GM12878 (cell line): ENCODE measurements around the gene PSMA1. TPM values are rescaled to one million over a fixed set of nuclear protein-coding genes. Genes with fewer than 3 reads are reported as not detected.

Source experiments
- ATAC-seq: fragments of 200-7000 bp; cut with Tn5 transposase; 3 replicates; pipeline ENCODE4 v1.9.1; 2020; ENCODE audit warnings: mild to moderate bottlenecking, moderate library complexity
- BruUV-seq: library from RNA; stranded (reverse); fragments of 400-500 nt; replicated peaks from 2 replicates; lab custom pipeline; 2021; lab: Mats Ljungman, UMichigan
- CTCF ChIA-PET: fragments of 300-600 bp; sonication (Branson Sonifier 250); formaldehyde crosslinking; extraction: SDS; loops from one replicate; lab custom pipeline; 2021; ENCODE audit warnings: inconsistent platforms; lab: Yijun Ruan, JAX
- POLR2A ChIA-PET: fragments of 350-600 bp; formaldehyde crosslinking; extraction: SDS; loops from one replicate; lab custom pipeline; 2021; ENCODE audit warnings: inconsistent platforms; lab: Charles Lee
- RAD21 ChIA-PET: fragments of 300-600 bp; sonication (Branson Sonifier 250); formaldehyde crosslinking; loops from one replicate; lab custom pipeline; 2023; ENCODE audit warnings: antibody characterized with exemption; ENCODE audit not compliant: unreplicated experiment; lab: Charles Lee
- SMC1A ChIA-PET: fragments of 300-600 bp; sonication (Branson Sonifier 250); formaldehyde crosslinking; loops from one replicate; lab custom pipeline; 2023; ENCODE audit not compliant: unreplicated experiment, uncharacterized antibody; lab: Charles Lee
- DNase-seq: peaks from one replicate; pipeline ENCODE4 v3.0.0-alpha.2; 2011; ENCODE audit warnings: low read depth, low spot score
- FAIRE-seq: peaks from 3 replicates; lab custom pipeline; 2011; peaks lifted over from hg19 to GRCh38; lab: Jason Lieb, UNC
- H2AFZ ChIP-seq: 2 replicates; pipeline ENCODE4 v1.6.0; 2011; ENCODE audit warnings: low read depth, low read length, control low read depth; ENCODE audit not compliant: control insufficient read depth
- H3K27ac ChIP-seq: 2 replicates; pipeline ENCODE4 v1.5.1; 2011; ENCODE audit warnings: control low read depth; ENCODE audit not compliant: control insufficient read depth, insufficient read depth
- H3K27me3 ChIP-seq, 2 experiments: replicated peaks in 1 of 2; 2 replicates each; pipeline versions ENCODE4 v1.6.0 to v1.6.1; 2011; ENCODE audit warnings: low read length in 1 of 2; ENCODE audit not compliant: control insufficient read depth in 2 of 2, insufficient read depth in 2 of 2
- H3K36me3 ChIP-seq, 2 experiments: 2 replicates each; pipeline ENCODE4 v1.5.1; 2011; ENCODE audit warnings: low read length in 1 of 2; ENCODE audit not compliant: control insufficient read depth in 2 of 2, insufficient read depth in 2 of 2
- H3K4me1 ChIP-seq: 2 replicates; pipeline ENCODE4 v1.6.1; 2011; ENCODE audit warnings: mild to moderate bottlenecking, low read length, moderate library complexity, mixed read lengths; ENCODE audit not compliant: control insufficient read depth, insufficient read depth
- H3K4me2 ChIP-seq: 2 replicates; pipeline ENCODE4 v1.6.0; 2011; ENCODE audit warnings: control low read depth; ENCODE audit not compliant: control insufficient read depth, insufficient read depth
- H3K4me3 ChIP-seq: fragments of 200-600 bp; sonication (generic); 2 replicates; pipeline ENCODE4 v1.5.1; 2016
- H3K79me2 ChIP-seq: 2 replicates; pipeline ENCODE4 v1.6.0; 2011; ENCODE audit warnings: low read length; ENCODE audit not compliant: control insufficient read depth, insufficient read depth
- H3K9ac ChIP-seq: 2 replicates; pipeline ENCODE4 v1.8.0; 2011; ENCODE audit warnings: low read length, control low read depth, mixed read lengths; ENCODE audit not compliant: control insufficient read depth, insufficient read depth
- H3K9me3 ChIP-seq: replicated peaks from 3 replicates; pipeline ENCODE4 v1.5.1; 2011; ENCODE audit warnings: mild to moderate bottlenecking, low read length; ENCODE audit not compliant: control insufficient read depth, insufficient read depth
- H4K20me1 ChIP-seq: 2 replicates; pipeline ENCODE4 v1.6.0; 2011; ENCODE audit not compliant: control insufficient read depth, insufficient read depth
- EZH2 ChIP-seq: IDR thresholded peaks from 2 replicates; pipeline ENCODE4 v1.6.1; 2012; ENCODE audit warnings: low read depth, mild to moderate bottlenecking, control low read depth, inconsistent platforms, low read length, borderline replicate concordance; ENCODE audit not compliant: control insufficient read depth
- FOXM1 ChIP-seq: IDR thresholded peaks from 2 replicates; pipeline ENCODE4 v1.6.1; 2012; ENCODE audit warnings: low read depth, mild to moderate bottlenecking, inconsistent platforms, low read length, moderate library complexity
- JUNB ChIP-seq: IDR thresholded peaks from 2 replicates; pipeline ENCODE4 v1.6.1; 2016; ENCODE audit warnings: antibody characterized with exemption, mild to moderate bottlenecking
- NFYB ChIP-seq: IDR thresholded peaks from 2 replicates; pipeline ENCODE4 v1.6.1; 2011; ENCODE audit warnings: low read depth, mild to moderate bottlenecking, low read length, improper control_type of control experiment, moderate library complexity; ENCODE audit not compliant: insufficient read depth
- PKNOX1 ChIP-seq: fragments of 450-650 bp; IDR thresholded peaks from 2 replicates; pipeline ENCODE4 v1.6.1; 2016; ENCODE audit warnings: mild to moderate bottlenecking
- POLR2AphosphoS2 ChIP-seq: IDR thresholded peaks from 2 replicates; pipeline ENCODE4 v1.6.1; 2011; ENCODE audit warnings: low read depth, mild to moderate bottlenecking, low read length, improper control_type of control experiment, moderate library complexity
- POU2F2 ChIP-seq: IDR thresholded peaks from 3 replicates; pipeline ENCODE4 v1.6.1; 2011; ENCODE audit warnings: low read depth, mild to moderate bottlenecking, low read length, borderline replicate concordance
- USF1 ChIP-seq: IDR thresholded peaks from 2 replicates; pipeline ENCODE4 v1.6.1; 2011; ENCODE audit warnings: borderline replicate concordance, low read depth, mild to moderate bottlenecking, moderate library complexity, mixed read lengths, low read length; ENCODE audit not compliant: insufficient read depth; ENCODE audit errors: extremely low read length
- ZNF24 ChIP-seq: fragments of 450-650 bp; IDR thresholded peaks from 2 replicates; pipeline ENCODE4 v1.6.1; 2017; ENCODE audit warnings: antibody characterized with exemption, mild to moderate bottlenecking
- in situ Hi-C: fragments of 300-500 bp; cut with MboI; formaldehyde crosslinking; loops from 9 replicates; pipeline ENCODE4 v1.14.3; 2018; ENCODE audit warnings: mixed read lengths
- intact Hi-C: fragments of 100-400 bp; cut with micrococcal nuclease; formaldehyde crosslinking; loops from one replicate; pipeline ENCODE4 v1.14.2; 2022; ENCODE audit not compliant: unreplicated experiment
- polyA plus RNA-seq, 11 experiments: library from polyadenylated mRNA; depleted of rRNA in 4 of 11; unstranded in 6 of 11; stranded (reverse) in 5 of 11; fragments of >200 nt; fragmentation: Nextera tagmentation in 4 of 11; fragmentation: Illumina TruSeq in 1 of 11; extraction: Ambion mirVana in 4 of 11; extraction: Trizol in 1 of 11; gene quantifications; 1 replicate in 1 of 11; 2 replicates in 10 of 11; pipeline versions ENCODE4 v1.2.1 to v1.2.3, GENCODE V29; 2011 to 2016; ENCODE audit warnings: inconsistent platforms in 2 of 11, missing spikeins in 2 of 11, low read depth in 1 of 11
- total RNA-seq, 4 experiments: library from RNA; depleted of rRNA in 3 of 4; stranded (reverse); fragments of >200 nt in 3 of 4; fragmentation: Illumina TruSeq in 1 of 4; extraction: Trizol in 1 of 4; gene quantifications; 2 replicates each; pipeline versions ENCODE4 v1.2.1 to v1.2.3, GENCODE V29; 2013 to 2021

PSMA1 gene
- total and polyA plus RNA-seq, 10 of the 15 experiments (the other 5 are each of a cell fraction or from before 2014, with no cell fraction given) = 185 to 678 (median 299) TPM

- H3K36me3 ChIP-seq = no peaks in the 10 kb centered on the region
- H3K4me2 ChIP-seq = no peak overlapping the region
- ChIA-PET CTCF (no interaction called here), POLR2A (no interaction called here), SMC1A (no interaction called here), RAD21 (no interaction called here)
- no peaks in the 10 kb centered on the region for H4K20me1 ChIP-seq
- FAIRE-seq = no peak
- no peak overlapping the region for H3K27ac ChIP-seq
- no peak for ATAC-seq
- TF ChIP-seq ZNF24 (no peak), POLR2AphosphoS2 (no peak), EZH2 (no peak), NFYB (no peak), JUNB (no peak), USF1 (no peak), FOXM1 (no peak), PKNOX1 (no peak), POU2F2 (no peak)
- H3K4me3 ChIP-seq = no peak overlapping the region
- H3K4me1 ChIP-seq = no peaks in the 10 kb centered on the region
- no peaks in the 10 kb centered on the region for H3K79me2 ChIP-seq
- no peaks in the 10 kb centered on the region for H3K27me3 ChIP-seq
- DNase-seq = no peak
- BruUV-seq = no TSS peak
- no peak overlapping the region for H2AFZ ChIP-seq
- H3K9me3 ChIP-seq = no peaks in the 10 kb centered on the region
- in situ Hi-C loops (loop anchor here (25.0 kb wide), 1 partner anchor 216 kb away; no protein-coding TSS in a partner anchor), intact Hi-C loops (no loop called here)
- H3K9ac ChIP-seq = no peak overlapping the region
These were observed 26.5 kb upstream of the PSMA1 start for GRCh38 chr11:14546672-14547071.
